Neuron (in vitro differentiated cells): ENCODE measurements around the gene TEKTIP1.

Source experiments
- H2AFZ ChIP-seq: one replicate; pipeline ENCODE4 v1.6.1; 2013; ENCODE audit warnings: low read depth, mild to moderate bottlenecking, inconsistent platforms, low read length, moderate library complexity
- H3K27me3 ChIP-seq: one replicate; pipeline ENCODE4 v1.6.1; 2013; ENCODE audit warnings: low read length; ENCODE audit not compliant: insufficient read depth
- H3K36me3 ChIP-seq: one replicate; pipeline ENCODE4 v1.6.1; 2013; ENCODE audit warnings: low read length; ENCODE audit not compliant: insufficient read depth
- H3K4me1 ChIP-seq: one replicate; pipeline ENCODE4 v1.6.1; 2013; ENCODE audit warnings: low read length; ENCODE audit not compliant: insufficient read depth
- H3K4me3 ChIP-seq: 2 replicates; pipeline ENCODE4 v1.5.1; 2013; ENCODE audit warnings: mild to moderate bottlenecking, low read length, moderate library complexity
- H3K9me3 ChIP-seq: one replicate; pipeline ENCODE4 v1.6.1; 2013; ENCODE audit warnings: low read length

TEKTIP1 gene

GRCh38 chr19:3533563-3534216 lies 5.3 kb upstream of the TEKTIP1 start:
- no peaks in the 10 kb centered on the region for H3K27me3 ChIP-seq
- H3K4me1 ChIP-seq = peaks cover 3% of the 10 kb centered on the region

GRCh38 chr19:3534375-3535234 lies 4.4 kb upstream of the TEKTIP1 start:
- Histone ChIP-seq H3K4me3 (no peak overlapping the region), H2AFZ (no peak overlapping the region), H3K4me1 (peaks cover 7% of the 10 kb centered on the region), H3K9me3 (no peaks in the 10 kb centered on the region), H3K27me3 (no peaks in the 10 kb centered on the region), H3K36me3 (peaks cover 54% of the 10 kb centered on the region)

More at GRCh38 chr19:3533563-3534216, 5.3 kb upstream of the TEKTIP1 start:
- Histone ChIP-seq H3K9me3 (no peaks in the 10 kb centered on the region), H3K36me3 (peaks cover 54% of the 10 kb centered on the region), H2AFZ (no peak overlapping the region), H3K4me3 (no peak overlapping the region)

- no peaks in the 10 kb centered on the region for H3K9me3 ChIP-seq
- peaks cover 7% of the 10 kb centered on the region for H3K4me1 ChIP-seq
- H2AFZ ChIP-seq = no peak overlapping the region
- H3K4me3 ChIP-seq = no peak overlapping the region
- no peaks in the 10 kb centered on the region for H3K27me3 ChIP-seq
- H3K36me3 ChIP-seq = peaks cover 54% of the 10 kb centered on the region
Observed at GRCh38 chr19:3535235-3535535, 3.8 kb upstream of the TEKTIP1 start.

- H3K4me3 ChIP-seq = no peak overlapping the region
- no peaks in the 10 kb centered on the region for H3K27me3 ChIP-seq
- peaks cover 53% of the 10 kb centered on the region for H3K36me3 ChIP-seq
- no peak overlapping the region for H2AFZ ChIP-seq
- H3K4me1 ChIP-seq = peaks cover 7% of the 10 kb centered on the region
- no peaks in the 10 kb centered on the region for H3K9me3 ChIP-seq
Observed at GRCh38 chr19:3535563-3535965, 3.4 kb upstream of the TEKTIP1 start.

- Histone ChIP-seq H2AFZ (no peak overlapping the region), H3K36me3 (peaks cover 50% of the 10 kb centered on the region), H3K9me3 (no peaks in the 10 kb centered on the region), H3K4me1 (peaks cover 7% of the 10 kb centered on the region), H3K4me3 (no peak overlapping the region), H3K27me3 (no peaks in the 10 kb centered on the region)
Observed at GRCh38 chr19:3535981-3536380, 3.0 kb upstream of the TEKTIP1 start.

- Histone ChIP-seq H2AFZ (no peak overlapping the region), H3K4me3 (no peak overlapping the region), H3K36me3 (peaks cover 44% of the 10 kb centered on the region), H3K27me3 (no peaks in the 10 kb centered on the region), H3K9me3 (no peaks in the 10 kb centered on the region), H3K4me1 (peaks cover 7% of the 10 kb centered on the region)
Observed at GRCh38 chr19:3536429-3537100, 2.4 kb upstream of the TEKTIP1 start.

GRCh38 chr19:3537101-3537437 lies 1.9 kb upstream of the TEKTIP1 start:
- H3K36me3 ChIP-seq = peaks cover 39% of the 10 kb centered on the region
- peaks cover 7% of the 10 kb centered on the region for H3K4me1 ChIP-seq
- H3K4me3 ChIP-seq = no peak overlapping the region
- no peak overlapping the region for H2AFZ ChIP-seq
- H3K9me3 ChIP-seq = no peaks in the 10 kb centered on the region
- H3K27me3 ChIP-seq = no peaks in the 10 kb centered on the region

GRCh38 chr19:3537438-3538240 lies 1.3 kb upstream of the TEKTIP1 start:
- Histone ChIP-seq H3K36me3 (peaks cover 34% of the 10 kb centered on the region), H2AFZ (no peak overlapping the region), H3K4me1 (peaks cover 7% of the 10 kb centered on the region), H3K9me3 (no peaks in the 10 kb centered on the region), H3K27me3 (no peaks in the 10 kb centered on the region), H3K4me3 (no peak overlapping the region)

- Histone ChIP-seq H3K9me3 (no peaks in the 10 kb centered on the region), H2AFZ (no peak overlapping the region), H3K27me3 (no peaks in the 10 kb centered on the region), H3K4me3 (no peak overlapping the region), H3K36me3 (peaks cover 27% of the 10 kb centered on the region), H3K4me1 (peaks cover 7% of the 10 kb centered on the region)
Observed at GRCh38 chr19:3538258-3538929, 580 bp upstream of the TEKTIP1 start.

GRCh38 chr19:3539756-3540118 lies 763 bp downstream of the TEKTIP1 start:
- Histone ChIP-seq H3K4me1 (peaks cover 8% of the 10 kb centered on the region), H3K4me3 (no peak overlapping the region), H3K9me3 (no peaks in the 10 kb centered on the region), H3K27me3 (no peaks in the 10 kb centered on the region), H3K36me3 (peaks cover 14% of the 10 kb centered on the region), H2AFZ (no peak overlapping the region)

GRCh38 chr19:3543150-3544057 lies 4.4 kb downstream of the TEKTIP1 start:
- H3K9me3 ChIP-seq = no peaks in the 10 kb centered on the region
- peaks cover 7% of the 10 kb centered on the region for H3K36me3 ChIP-seq
- H3K4me3 ChIP-seq = no peak overlapping the region
- H3K27me3 ChIP-seq = no peaks in the 10 kb centered on the region
- H2AFZ ChIP-seq = no peak overlapping the region
- H3K4me1 ChIP-seq = peaks cover 8% of the 10 kb centered on the region

GRCh38 chr19:3544058-3544376 lies 5.0 kb downstream of the TEKTIP1 start:
- Histone ChIP-seq H3K4me1 (peaks cover 2% of the 10 kb centered on the region), H3K36me3 (peaks cover 5% of the 10 kb centered on the region), H2AFZ (no peak overlapping the region), H3K27me3 (no peaks in the 10 kb centered on the region), H3K4me3 (no peak overlapping the region), H3K9me3 (no peaks in the 10 kb centered on the region)
